Fibroblast of pulmonary artery (primary cell): ENCODE measurements around the gene SHB.

Source experiments
- DNase-seq: peaks from one replicate; pipeline ENCODE4 v3.0.0-alpha.2; 2010; ENCODE audit warnings: low read depth
- H3K4me3 ChIP-seq: replicated peaks from 2 replicates; pipeline ENCODE4 v1.5.1; 2011; ENCODE audit warnings: low read depth, mild to moderate bottlenecking, control low read depth, low read length, moderate library complexity
- CTCF ChIP-seq: IDR thresholded peaks from 2 replicates; pipeline ENCODE4 v1.5.1; 2011; ENCODE audit warnings: mild to moderate bottlenecking, control low read depth, low read length, inconsistent platforms; ENCODE audit errors: missing control alignments

Gene SHB

GRCh38 chr9:38017885-38018186 lies 51.2 kb downstream of the SHB start:
- DNase-seq: no peak
- no peak for TF ChIP-seq CTCF
- H3K4me3 ChIP-seq: no peak overlapping the region

DNA sequence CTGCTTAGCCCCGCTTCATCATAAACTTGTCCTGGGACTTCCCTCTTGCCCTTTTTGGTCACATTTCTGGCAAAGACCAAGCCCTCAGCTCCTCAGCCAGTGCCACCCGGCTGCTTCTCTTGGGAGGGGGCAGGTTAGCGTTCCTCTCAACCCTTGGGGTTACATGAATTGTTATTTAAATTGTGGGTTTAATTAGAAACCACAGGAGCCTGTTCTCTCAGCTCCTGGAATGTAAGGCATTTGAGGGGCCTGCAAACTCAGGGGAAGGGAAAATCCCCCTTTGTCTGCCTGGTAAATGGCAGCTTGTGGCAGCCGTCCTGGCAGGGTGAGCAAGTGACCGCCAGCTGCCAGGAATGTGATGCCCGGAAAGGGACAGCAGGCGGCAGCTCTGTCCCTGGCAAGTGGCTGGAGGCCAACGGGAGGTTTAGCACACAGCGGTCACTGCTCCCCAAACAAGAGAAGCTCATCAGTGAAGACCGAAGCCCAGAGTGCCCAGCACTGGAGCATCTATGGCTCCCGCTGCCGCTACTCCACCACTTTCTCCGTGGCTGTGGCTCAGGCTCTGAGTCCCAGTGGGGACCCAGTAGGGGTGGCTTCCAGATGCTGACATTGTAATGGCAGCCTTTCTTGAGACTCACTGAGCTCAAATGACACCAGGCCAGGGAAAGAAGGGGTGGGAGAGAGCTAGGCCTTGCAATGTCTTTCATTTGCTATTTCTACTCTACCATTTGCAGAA lies 51.7 kb downstream of the SHB start:
- H3K4me3 ChIP-seq: no peak overlapping the region
- no peak for TF ChIP-seq CTCF
- DNase-seq: peak; percentile 55

- no peak overlapping the region for H3K4me3 ChIP-seq
- no peak for TF ChIP-seq CTCF
- peak; percentile 39 for DNase-seq
These were observed 52.5 kb downstream of the SHB start for GRCh38 chr9:38016375-38017135.

DNA sequence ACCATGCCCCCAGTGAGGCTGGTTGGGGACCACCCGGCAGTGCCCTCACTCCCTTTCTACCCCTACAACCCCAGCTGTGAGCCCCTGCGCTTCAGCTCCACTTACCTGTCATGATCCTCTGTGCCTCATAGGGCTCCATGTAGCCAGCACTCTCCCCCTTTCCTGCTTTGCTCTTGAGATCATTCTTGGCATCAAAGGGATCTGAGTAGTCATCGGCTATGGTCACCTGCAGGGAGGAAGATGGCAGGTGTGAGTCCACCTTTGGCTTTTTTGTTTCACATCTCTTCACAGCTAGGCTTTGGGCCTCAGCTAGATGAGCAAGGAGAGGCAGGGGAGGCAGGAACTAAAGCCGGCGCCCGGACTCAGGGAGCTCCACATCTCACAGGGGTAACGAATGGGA lies 53.1 kb downstream of the SHB start:
- no peak overlapping the region for H3K4me3 ChIP-seq
- DNase-seq: no peak
- TF ChIP-seq CTCF: no peak

GRCh38 chr9:38015266-38015665 lies 53.8 kb downstream of the SHB start:
- no peak for TF ChIP-seq CTCF
- no peak overlapping the region for H3K4me3 ChIP-seq
- DNase-seq: no peak

GRCh38 chr9:38012767-38013450 lies 56.1 kb downstream of the SHB start:
- DNase-seq: no peak
- TF ChIP-seq CTCF: no peak
- no peak overlapping the region for H3K4me3 ChIP-seq

- no peak overlapping the region for H3K4me3 ChIP-seq
- TF ChIP-seq CTCF: no peak
- DNase-seq: no peak
These were observed 57.0 kb downstream of the SHB start for GRCh38 chr9:38011991-38012390.
